AG04449 (cell line): Measurements from ENCODE around the gene HDLBP.

Source experiments
- CTCF ChIA-PET: fragments of 350-600 bp; formaldehyde crosslinking; extraction: SDS; loops from one replicate; lab custom pipeline; 2021; ENCODE audit warnings: antibody characterized with exemption; lab: Yijun Ruan, JAX
- POLR2A ChIA-PET: fragments of 400-600, 350-600 bp; formaldehyde crosslinking; extraction: SDS; loops from one replicate; lab custom pipeline; 2020; ENCODE audit warnings: antibody characterized with exemption, inconsistent platforms; lab: Yijun Ruan, JAX
- DNase-seq: peaks from one replicate; pipeline ENCODE4 v3.0.0-alpha.2; 2010; ENCODE audit warnings: low read depth, low spot score
- H3K4me3 ChIP-seq: 2 replicates; pipeline ENCODE4 v1.5.1; 2011; ENCODE audit warnings: low read depth, mild to moderate bottlenecking, control low read depth, low read length
- TF ChIP-seq, protein P1 (sequence below): IDR thresholded peaks from one replicate; pipeline ENCODE4 v1.5.1; 2011; ENCODE audit warnings: mild to moderate bottlenecking, moderate library complexity, low read length, control low read depth, inconsistent platforms; ENCODE audit not compliant: insufficient read depth; ENCODE audit errors: missing control alignments

The HDLBP gene

DNA sequence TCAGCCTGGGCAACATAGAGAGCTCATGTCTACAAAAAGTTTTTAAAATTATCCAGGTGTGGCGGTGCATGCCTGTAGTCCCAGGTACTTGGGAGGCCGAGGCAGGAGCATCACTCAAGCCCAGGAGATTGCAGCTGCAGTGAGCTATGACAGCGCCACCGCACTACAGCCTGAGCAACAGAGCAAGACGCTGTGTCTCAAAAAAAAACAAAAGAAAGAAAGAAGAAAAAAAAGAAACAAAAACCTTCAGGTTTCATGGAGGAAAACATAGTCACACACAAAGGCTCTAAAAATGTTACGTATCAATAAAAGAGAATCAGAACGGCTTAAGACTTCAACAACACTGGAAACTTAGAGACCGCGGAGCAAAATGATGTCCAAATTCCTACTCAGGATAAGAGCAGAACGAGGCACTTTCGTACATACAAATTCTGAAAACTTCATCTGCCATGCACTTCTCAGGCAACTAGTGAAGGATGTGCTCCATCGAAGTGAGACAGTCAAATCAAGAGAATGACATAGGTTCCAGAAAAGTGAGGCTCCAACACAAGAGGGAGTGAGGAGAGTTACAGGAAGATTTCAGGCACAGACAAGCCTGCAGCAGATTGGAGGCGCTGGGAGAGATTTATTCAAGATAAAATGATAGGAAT lies 4.4 kb downstream of the HDLBP start:
- CTCF ChIA-PET, result no interaction called here
- POLR2A ChIA-PET, result interaction anchor here (0.6 kb wide), 1 partner anchor 14 kb away, joined by 3 read pairs; no protein-coding TSS in a partner anchor
- no peak for DNase-seq
- TF ChIP-seq, protein P1, sequence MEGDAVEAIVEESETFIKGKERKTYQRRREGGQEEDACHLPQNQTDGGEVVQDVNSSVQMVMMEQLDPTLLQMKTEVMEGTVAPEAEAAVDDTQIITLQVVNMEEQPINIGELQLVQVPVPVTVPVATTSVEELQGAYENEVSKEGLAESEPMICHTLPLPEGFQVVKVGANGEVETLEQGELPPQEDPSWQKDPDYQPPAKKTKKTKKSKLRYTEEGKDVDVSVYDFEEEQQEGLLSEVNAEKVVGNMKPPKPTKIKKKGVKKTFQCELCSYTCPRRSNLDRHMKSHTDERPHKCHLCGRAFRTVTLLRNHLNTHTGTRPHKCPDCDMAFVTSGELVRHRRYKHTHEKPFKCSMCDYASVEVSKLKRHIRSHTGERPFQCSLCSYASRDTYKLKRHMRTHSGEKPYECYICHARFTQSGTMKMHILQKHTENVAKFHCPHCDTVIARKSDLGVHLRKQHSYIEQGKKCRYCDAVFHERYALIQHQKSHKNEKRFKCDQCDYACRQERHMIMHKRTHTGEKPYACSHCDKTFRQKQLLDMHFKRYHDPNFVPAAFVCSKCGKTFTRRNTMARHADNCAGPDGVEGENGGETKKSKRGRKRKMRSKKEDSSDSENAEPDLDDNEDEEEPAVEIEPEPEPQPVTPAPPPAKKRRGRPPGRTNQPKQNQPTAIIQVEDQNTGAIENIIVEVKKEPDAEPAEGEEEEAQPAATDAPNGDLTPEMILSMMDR, result no peak
- no peak overlapping the region for H3K4me3 ChIP-seq

DNA sequence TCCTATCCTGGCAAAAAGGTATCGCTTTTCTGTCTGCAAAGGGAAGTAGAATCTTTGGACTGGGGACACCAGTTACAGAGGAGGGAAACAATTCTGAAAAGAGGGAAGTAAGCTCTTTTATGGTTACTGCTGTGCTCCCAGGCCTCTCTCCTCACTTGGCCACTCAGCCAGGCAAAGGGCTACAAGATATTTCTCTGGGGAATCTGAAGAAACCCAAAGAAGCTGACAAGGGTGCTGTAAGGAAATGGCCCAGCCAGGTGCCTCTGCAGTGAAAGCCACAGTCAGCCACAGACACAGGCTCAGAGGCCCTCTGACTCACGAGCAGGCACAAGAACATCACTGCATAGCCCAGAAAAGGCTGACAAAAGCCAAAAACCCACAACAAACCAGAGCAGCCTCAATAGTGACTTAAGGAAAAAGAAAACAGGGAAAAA lies 5.8 kb downstream of the HDLBP start:
- POLR2A ChIA-PET, result no interaction called here

DNA sequence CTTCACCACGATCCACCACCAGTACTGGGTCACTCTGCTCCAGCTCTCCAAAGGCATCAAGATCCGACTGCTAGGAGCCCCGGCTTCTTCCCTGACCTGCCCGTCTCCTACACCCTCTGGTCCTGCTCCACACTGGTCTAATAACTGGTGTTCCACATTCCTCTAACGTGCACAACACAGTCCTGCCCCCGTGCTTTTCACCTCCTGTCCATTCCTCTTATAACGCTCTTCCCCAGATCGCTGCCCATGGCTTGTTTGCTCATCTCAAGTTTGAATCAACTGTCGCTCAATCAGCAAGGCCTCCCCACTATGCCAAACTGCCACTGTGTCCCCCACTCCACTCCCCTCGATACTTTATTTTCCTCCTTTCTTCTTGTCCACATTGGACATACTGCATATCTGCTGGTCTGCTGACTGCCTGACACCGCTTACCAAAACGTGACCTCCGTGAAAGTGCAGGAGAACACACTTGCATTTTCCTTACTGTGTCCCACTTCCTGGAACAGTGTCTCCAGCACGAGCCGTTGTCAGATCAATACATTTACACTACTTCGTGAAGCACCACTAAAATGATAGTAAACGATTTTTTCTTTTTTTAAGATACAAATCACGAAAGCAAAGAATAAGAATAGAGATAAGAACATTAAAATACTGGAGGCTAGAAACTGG lies 6.5 kb downstream of the HDLBP start:
- H3K4me3 ChIP-seq, result no peak overlapping the region
- no peak for DNase-seq
- TF ChIP-seq, protein P1, result no peak
- ChIA-PET POLR2A (interaction anchor here (0.5 kb wide), 1 partner anchor 378 kb away, joined by 3 read pairs; the partner anchor contains the start of gene DTYMK), CTCF (no interaction called here)

More for the DNA sequence above, 5.8 kb downstream of the HDLBP start:
- no peak for DNase-seq
- no peak overlapping the region for H3K4me3 ChIP-seq
- CTCF ChIA-PET, result interaction anchor here (0.8 kb wide), 1 partner anchor 18 kb away, joined by 3 read pairs; no protein-coding TSS in a partner anchor
- TF ChIP-seq, protein P1, result no peak

DNA sequence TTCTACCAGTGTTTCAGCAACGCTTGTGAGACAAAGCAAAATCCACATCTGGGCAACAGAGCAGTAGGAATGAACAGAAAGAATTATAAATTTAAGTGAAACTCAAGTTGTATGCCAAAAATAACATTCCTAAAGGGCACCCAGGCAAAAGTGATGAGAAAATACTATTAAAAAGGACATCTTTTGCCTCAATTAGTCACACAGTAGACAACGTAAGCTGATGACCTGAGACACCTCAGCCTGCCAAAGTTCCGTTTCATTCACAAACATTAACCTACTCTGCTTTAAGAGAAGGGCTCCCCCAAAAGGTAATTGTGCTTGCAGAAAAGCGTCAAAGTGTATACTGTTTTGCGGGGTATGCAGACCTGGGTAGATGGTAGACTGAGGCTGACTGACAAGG lies 7.2 kb downstream of the HDLBP start:
- CTCF ChIA-PET, result interaction anchor here (1.1 kb wide), 1 partner anchor 13 kb away, joined by 3 read pairs; no protein-coding TSS in a partner anchor
- DNase-seq, result no peak
- TF ChIP-seq, protein P1, result no peak
- H3K4me3 ChIP-seq, result no peak overlapping the region
- POLR2A ChIA-PET, result interaction anchor here (0.5 kb wide), 1 partner anchor 378 kb away, joined by 3 read pairs; the partner anchor contains the start of gene DTYMK

DNA sequence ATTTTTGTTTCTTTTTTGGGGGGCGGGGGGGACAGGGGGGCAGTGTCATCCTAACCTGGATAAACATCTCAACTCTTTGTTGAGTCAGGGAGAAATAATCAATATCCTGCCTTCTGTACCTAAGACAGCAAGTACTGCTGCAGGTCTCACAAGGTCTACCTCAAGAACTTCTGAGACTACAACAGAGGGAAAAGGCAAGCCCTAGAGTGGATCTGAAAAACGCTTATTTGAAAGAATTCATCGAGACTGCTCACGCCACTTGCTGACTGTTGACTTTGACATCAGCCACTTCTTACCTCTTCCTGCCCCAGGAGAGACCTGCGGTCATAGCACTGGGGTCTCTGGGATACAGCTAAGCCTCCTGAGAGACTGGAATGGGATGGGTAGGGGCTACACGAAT lies 8.4 kb downstream of the HDLBP start:
- TF ChIP-seq, protein P1, result no peak
- H3K4me3 ChIP-seq, result no peak overlapping the region
- CTCF ChIA-PET, result interaction anchor here (0.6 to 1.4 kb wide), 2 partner anchors 8 to 359 kb away, joined by 3 to 5 read pairs; partner anchors contain the start of genes HDLBP and SEPTIN2
- DNase-seq, result no peak
- POLR2A ChIA-PET, result interaction anchor here (1.2 kb wide), 1 partner anchor 8 kb away, joined by 4 read pairs; the partner anchor contains the start of gene HDLBP
